ENCODE results near the gene BCL7A. TPM values are rescaled to one million over a fixed set of nuclear protein-coding genes. Genes with fewer than 3 reads are reported as not detected.
A peak's percentile ranks its signal among the peaks of the same experiment; 100 is the strongest.
"Not testable (repeated sequence)": the region's sequence is repeated elsewhere in the genome, so short reads cannot be mapped to it uniquely, and the experiment has no call there.

The BCL7A gene
- total RNA-seq, 1 donor from 2014 or later = 15.1 TPM

- DNase-seq = no peak
- peak; percentile 20 for ATAC-seq (ENCODE audit: poor library complexity)
- intact Hi-C loops (cut with DNase I) = no loop called here
These were observed 982 bp downstream of the BCL7A start for GRCh38 chr12:122022393-122023338.

GRCh38 chr12:122023339-122024131 lies 1.9 kb downstream of the BCL7A start:
- DNase-seq = peak; percentile 82
- intact Hi-C loops (cut with DNase I) = no loop called here
- peak; percentile 80 for ATAC-seq (ENCODE audit: poor library complexity)

DNA sequence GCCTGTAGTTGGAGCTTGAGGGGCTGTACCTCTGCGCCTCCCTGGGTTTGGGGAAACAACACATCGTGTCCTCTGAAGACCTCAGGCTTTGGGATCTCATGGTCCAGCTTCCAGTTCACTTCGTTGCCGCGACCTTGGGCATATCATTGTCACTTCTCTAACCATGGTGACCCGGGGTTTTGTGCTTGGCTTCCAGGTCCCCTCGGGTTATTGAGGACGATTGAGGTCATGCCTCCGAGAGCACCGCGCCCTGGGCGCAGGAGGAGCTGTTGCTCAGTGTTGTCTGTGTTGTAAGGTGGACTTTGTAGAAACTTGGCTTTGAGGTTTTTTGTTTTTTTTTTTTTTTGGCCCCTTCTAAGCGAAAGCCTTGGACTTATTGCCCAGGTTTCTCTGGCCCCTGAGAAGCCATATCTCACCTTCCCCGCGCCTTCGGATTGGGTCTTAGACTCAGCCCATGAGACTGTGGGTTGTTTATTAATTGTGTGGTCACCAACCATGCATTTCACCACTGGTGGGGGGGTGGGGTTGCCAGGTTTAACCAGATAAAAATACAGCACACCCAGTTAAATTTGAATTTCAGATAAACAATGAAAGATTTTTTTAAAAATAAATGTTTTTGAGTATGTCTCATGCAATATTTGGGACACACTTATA lies 2.6 kb downstream of the BCL7A start:
- ATAC-seq (ENCODE audit: poor library complexity) (peak; percentile 4), DNase-seq (no peak)
- intact Hi-C loops (cut with DNase I) = no loop called here

DNA sequence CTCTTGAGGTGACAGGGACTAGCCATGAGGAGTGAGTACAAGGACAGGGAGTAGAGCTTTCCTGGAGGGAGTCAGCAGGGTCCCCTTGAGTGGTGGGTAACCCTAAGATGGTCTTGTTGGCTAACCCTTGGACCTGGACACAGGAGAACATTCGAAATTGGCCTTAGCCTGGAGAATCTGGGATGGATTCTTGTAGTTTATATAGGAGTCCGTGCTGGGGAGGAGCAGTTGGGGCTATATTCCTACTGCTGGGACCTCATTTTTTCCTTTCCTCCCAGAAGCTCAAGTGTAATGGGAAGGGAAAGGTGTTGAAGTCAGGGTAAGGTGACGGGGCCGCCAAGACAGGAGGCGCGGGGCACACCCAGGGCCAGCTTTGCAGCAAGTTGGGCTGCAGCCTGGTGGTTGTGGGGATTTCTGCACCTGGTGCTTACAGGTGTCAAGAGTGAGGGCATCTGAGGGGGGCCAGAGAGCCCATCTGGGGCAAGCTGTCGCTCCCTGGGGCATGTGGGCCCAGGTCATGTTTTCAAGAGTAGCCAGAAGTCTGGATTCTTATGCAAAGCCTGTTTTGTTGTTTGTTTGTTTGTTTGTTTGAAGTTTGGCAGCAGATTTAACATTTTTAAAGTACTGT lies 5.1 kb downstream of the BCL7A start:
- intact Hi-C loops (cut with DNase I) = no loop called here
- no peak for ATAC-seq (ENCODE audit: poor library complexity)
- DNase-seq = no peak

DNA sequence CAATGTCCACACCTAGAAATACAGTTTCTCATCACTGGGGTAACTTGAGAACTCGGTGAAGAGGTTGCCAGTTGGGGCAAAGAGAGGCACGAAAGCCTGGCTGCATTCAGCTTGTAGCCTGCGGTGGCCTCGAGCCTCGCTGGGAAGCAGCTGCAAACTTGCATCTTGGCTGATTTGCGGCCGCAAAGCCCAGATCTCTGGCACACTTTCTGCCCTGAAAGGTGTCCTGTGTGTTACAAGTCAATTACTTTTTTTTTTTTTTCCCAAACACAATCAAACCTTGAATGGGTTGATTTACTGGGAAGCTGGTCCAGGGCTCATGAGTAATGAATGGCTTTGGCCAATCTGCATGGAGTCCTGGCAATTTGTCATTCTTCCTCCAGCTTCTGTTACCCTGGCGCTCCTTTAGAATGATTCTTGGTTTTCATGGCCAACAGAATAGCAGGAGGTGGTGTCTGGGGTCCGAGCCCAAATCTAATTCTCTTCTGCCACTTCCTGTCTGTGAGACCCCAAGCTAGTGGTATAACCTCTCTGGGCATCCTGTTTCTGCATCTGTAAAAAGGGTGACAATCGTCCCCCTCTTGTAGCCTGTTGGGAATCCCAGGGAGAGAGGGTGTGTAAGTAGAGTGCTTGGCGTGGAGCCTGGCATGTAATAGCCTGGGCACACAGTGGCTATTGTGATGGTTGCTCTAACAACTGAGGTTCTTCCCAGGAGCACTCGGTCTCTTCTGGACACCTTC lies 6.7 kb downstream of the BCL7A start:
- ATAC-seq (ENCODE audit: poor library complexity) (peak; percentile 34), DNase-seq (no peak)
- intact Hi-C loops (cut with DNase I) = no loop called here

DNA sequence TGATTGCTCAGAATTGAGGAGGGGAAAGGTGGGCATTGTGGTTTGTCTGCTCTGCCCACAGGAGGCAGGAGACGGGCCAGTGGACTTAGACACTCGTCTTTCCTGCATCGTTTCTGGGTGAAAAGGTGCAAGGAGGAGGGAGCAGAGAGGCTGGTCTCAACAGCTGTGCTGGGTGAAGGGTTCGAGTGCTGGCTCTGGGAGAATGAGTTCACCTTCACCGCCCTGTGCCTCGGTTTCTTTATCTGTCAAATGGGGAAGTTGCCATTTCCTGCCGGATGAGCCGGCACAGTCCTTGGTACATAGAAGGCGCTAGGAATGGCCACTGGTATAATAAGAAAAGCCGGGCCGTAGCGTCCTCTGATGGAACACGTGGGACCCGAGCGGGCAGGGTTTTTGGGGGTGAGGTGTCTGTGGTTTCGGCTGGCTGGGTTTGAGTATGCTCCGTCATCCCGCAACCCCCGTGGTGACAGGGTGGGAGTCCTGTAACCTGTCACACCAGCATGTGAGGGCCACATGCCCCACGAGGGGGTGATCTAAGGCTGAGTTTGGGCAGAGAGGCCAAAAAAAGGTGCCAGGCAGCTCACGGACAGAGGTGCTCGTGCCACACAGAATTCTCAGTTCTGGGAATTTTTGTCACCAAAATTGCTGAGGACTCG lies 7.3 kb downstream of the BCL7A start:
- no peak for DNase-seq
- peak; percentile 18 for ATAC-seq (ENCODE audit: poor library complexity)
- intact Hi-C loops (cut with DNase I) = no loop called here

GRCh38 chr12:122029620-122030423 lies 8.1 kb downstream of the BCL7A start:
- DNase-seq (peak; percentile 58), ATAC-seq (ENCODE audit: poor library complexity) (peak; percentile 78)
- intact Hi-C loops (cut with DNase I) = loop anchor here (10.0 kb wide), 1 partner anchor 105 kb away; no protein-coding TSS in a partner anchor

- no peak for DNase-seq
- no peak for ATAC-seq (ENCODE audit: poor library complexity)
- intact Hi-C loops (cut with DNase I) = loop anchor here (10.0 kb wide), 1 partner anchor 106 kb away; no protein-coding TSS in a partner anchor
These were observed 8.8 kb downstream of the BCL7A start for GRCh38 chr12:122030424-122031035.

DNA sequence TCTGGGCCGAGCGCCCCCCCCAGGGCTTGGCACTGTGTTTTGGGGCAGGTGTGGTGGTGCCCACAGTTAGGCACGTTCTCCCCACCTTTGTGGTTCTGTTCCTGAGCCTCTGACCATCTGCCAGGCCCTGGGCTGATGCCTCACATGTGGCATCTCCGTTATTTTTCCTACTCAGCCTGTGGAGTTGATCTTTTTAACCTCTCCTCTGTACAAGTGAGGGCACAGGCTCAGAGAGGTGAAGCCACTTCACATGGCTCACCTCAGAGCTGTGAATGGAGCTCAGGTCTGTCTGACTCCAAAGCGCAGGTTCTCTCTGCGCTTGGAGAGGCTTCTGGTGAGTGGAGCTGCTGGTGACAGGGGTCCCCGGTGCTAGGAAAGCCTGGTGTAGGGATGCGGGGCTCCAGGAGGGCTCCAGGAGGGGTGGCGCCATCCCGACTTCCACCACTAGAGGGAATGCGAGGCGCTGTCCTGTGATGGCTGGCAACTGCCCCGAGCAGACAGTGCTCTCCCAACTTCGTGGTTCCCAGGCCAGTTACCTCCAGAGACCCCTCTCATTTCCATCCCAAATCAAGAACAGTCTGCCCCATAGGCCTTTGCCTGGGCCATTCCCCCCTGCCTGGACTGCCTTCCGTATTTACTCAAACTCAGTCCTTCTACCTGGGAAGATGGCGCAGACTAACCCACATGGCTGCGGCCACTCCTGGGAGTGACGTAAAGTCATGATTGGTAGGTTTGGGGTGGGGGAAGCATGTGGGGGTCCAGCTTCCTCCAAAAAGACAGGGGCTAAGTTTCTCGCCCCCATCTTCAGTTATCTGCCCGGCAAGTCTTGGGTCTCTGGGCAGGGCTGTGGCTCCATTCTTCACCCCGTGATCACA lies 9.9 kb downstream of the BCL7A start:
- DNase-seq (peak; percentile 63), ATAC-seq (ENCODE audit: poor library complexity) (peak; percentile 45)
- intact Hi-C loops (cut with DNase I) = loop anchor here (10.0 kb wide), 1 partner anchor 107 kb away; no protein-coding TSS in a partner anchor

DNA sequence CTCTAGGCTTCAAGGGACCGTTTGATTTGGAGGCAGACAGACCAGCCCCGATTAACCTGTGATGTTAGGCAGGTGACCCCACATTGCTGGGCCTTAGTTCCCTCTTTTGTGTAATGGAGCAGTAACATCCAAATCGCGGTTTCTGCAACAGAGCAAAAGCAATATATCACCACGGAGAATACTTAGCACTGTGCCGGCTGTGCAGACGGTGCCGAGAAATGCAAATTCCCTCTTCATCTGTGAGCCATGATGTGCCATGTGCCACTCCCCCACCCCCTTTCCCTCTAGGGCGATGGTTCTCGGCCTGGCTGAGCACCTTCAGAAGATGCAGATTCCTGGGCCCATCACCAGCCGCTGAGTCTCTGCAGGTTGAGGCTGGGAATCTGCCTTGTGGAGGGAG lies 10.9 kb downstream of the BCL7A start:
- intact Hi-C loops (cut with DNase I) = loop anchor here (10.0 kb wide), 1 partner anchor 108 kb away; no protein-coding TSS in a partner anchor
- ATAC-seq (ENCODE audit: poor library complexity) = no peak
- no peak for DNase-seq

- DNase-seq = no peak
- peak; percentile 34 for ATAC-seq (ENCODE audit: poor library complexity)
- intact Hi-C loops (cut with DNase I) = loop anchor here (10.0 kb wide), 1 partner anchor 110 kb away; no protein-coding TSS in a partner anchor
These were observed 13.6 kb downstream of the BCL7A start for GRCh38 chr12:122035292-122035691.

GRCh38 chr12:122036153-122036552 lies 14.5 kb downstream of the BCL7A start:
- intact Hi-C loops (cut with DNase I) = loop anchor here (10.0 kb wide), 1 partner anchor 111 kb away; no protein-coding TSS in a partner anchor

DNA sequence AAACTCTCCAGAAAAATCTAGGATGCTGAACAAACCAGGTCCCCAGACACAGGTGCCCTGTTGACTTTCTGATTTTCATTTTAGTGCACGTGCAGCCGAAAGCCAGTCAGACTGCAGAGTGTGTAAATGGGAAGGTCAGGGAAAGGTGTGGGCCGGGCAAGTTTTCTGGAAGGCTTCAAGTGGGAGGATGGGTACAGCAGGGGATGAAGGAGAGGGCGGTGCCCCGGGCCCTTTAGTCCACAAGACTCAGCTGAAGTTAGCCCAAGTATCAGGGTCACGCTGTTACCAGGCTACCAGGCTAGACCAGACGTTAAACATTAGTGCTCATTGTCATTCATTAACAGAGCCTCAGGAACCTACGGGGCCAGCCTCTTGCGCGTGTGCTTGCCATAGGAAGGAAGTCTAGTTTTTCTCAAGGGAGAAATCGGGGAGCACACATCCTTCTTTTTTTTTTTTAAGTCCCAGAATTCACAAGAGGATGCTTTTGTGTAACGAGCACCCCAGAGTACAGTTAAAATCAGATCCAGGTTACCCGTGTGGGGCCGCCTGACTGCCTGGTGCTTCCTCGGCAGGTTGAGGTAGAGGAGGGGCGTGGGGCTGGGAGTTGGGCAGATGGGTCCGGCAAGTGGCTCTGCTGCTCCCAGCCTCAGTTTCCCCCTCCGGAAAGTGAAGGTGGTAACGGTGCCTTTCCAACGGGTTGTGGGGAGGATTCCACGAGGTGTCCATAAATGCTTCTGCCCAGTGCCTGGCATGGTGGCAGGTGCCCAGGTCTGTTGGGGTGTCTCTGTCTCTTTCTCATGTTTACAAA lies 19.1 kb downstream of the BCL7A start:
- ATAC-seq (ENCODE audit: poor library complexity) (peak; percentile 45), DNase-seq (no peak)
- intact Hi-C loops (cut with DNase I) = no loop called here

More at GRCh38 chr12:122036153-122036552, 14.5 kb downstream of the BCL7A start:
- DNase-seq (no peak), ATAC-seq (ENCODE audit: poor library complexity) (no peak)

DNA sequence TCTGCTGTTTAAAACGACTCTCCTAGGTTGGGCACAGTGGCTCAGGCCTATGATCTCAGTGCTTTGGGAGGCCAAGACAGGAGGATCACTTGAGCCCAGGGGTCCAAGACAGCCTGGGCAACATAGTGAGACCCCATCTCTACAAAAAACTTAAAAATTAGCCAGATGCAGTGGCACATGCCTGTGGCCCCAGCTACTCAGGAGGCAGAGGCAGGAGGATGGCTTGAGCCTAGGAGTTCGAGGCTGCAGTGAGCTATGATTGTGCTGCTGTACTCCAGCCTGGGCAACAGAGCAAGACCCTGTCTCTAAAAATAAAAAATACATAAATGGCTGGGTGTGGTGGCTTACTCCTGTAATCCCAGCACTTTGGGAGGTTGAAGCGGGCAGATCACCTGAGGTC lies 19.8 kb downstream of the BCL7A start:
- DNase-seq; ATAC-seq (ENCODE audit: poor library complexity): not testable (repeated sequence)

More for the DNA sequence above, 19.8 kb downstream of the BCL7A start:
- intact Hi-C loops (cut with DNase I) = not testable (repeated sequence)
